ENCODE measurements around the gene KRTAP5-2.

DNA sequence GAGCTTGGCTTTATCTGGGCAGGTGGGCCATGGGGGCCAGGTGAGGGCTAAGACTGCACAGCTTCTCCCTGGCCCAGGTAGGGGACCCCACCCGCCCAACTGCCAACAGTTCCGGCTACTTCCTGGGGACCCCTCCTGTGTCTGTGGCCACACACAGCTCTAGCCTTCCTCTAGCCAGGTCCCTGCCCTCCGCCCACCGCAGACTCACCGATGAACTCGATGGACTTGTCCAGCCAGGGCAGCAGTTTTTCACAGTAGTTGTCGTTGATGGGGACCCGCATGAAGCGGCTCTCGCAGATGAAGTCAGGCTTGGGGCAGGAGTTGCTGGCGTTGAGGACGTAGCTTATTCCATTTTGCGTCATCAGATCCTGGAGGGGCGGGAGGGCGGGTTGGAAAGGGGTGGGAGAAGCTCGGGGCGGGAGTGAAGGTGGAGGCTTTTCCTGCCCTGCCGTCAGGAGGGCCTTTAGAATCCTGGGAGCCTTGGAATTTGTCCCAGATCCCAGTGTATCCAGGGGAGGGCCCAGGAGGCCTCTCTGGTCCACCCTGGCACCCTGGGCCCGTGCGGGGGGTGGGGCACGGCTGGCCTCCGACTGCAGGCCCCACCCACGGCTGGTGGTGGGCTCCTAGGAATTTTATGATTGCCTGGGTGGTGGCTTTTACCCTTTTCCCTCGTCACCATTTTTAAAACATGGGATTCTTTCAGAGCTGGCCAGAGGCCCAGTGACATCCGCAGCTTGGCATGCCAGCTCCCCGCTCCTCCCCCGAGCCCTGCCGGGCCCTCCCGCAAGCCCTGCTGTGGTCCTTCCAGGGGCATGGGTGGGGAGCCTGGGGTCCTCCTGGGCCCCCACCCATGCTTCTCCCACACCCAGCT is 40.0 kb downstream of the KRTAP5-2 start:
- TF ChIP-seq, protein P1, sequence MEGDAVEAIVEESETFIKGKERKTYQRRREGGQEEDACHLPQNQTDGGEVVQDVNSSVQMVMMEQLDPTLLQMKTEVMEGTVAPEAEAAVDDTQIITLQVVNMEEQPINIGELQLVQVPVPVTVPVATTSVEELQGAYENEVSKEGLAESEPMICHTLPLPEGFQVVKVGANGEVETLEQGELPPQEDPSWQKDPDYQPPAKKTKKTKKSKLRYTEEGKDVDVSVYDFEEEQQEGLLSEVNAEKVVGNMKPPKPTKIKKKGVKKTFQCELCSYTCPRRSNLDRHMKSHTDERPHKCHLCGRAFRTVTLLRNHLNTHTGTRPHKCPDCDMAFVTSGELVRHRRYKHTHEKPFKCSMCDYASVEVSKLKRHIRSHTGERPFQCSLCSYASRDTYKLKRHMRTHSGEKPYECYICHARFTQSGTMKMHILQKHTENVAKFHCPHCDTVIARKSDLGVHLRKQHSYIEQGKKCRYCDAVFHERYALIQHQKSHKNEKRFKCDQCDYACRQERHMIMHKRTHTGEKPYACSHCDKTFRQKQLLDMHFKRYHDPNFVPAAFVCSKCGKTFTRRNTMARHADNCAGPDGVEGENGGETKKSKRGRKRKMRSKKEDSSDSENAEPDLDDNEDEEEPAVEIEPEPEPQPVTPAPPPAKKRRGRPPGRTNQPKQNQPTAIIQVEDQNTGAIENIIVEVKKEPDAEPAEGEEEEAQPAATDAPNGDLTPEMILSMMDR (conservative IDR thresholded peaks at IDR 0.05) = no peak
- TF ChIP-seq EZH2 (IDR thresholded peaks at IDR 0.05; ENCODE audit: low read depth) = no peak

Data from PC-9 (cell line).